Gastrocnemius medialis (tissue), 4 donors: ENCODE data around the gene NOL9.

ENCODE experiments used
- CTCF ChIP-seq, 5 experiments: fragments of 450-650 bp in 3 of 5; fragments of 200-600 bp in 2 of 5; sonication (generic) in 2 of 5; IDR thresholded peaks in 4 of 5; conservative IDR thresholded peaks in 1 of 5; 1 replicate in 4 of 5; 2 replicates in 1 of 5; pipeline ENCODE4 v1.5.1; 2016 to 2019; ENCODE audit warnings: antibody characterized with exemption in 5 of 5, mild to moderate bottlenecking in 3 of 5, moderate library complexity in 3 of 5
- POLR2A ChIP-seq, 2 donors: fragments of 450-650 bp; IDR thresholded peaks; one replicate each; pipeline ENCODE4 v1.6.1; 2017; ENCODE audit warnings: antibody characterized with exemption in 2 of 2, mild to moderate bottlenecking in 2 of 2, moderate library complexity in 2 of 2

- TF ChIP-seq POLR2A (IDR thresholded peaks at IDR 0.05), result no peak
- TF ChIP-seq CTCF (IDR thresholded peaks at IDR 0.05 in 4 of 5, conservative IDR thresholded peaks at IDR 0.05 in 1 of 5), result no peak
Measured at GRCh38 chr1:6570987-6571386, 16.7 kb upstream of the NOL9 start.
